CD4-positive, alpha-beta T cell treated with Interleukin-1 beta for 1 hour (primary cell): ENCODE results near the gene CYRIA.

Experiments used
- DNase-seq, 2 donors: peaks; one replicate each; pipeline ENCODE4 v3.0.0-alpha.2; 2020 to 2022

Gene CYRIA

GRCh38 chr2:16666449-16666801 is 791 bp upstream of the CYRIA start:
- peak in 1 of 2 donors; percentile 51 for DNase-seq

- DNase-seq, result no peak
Measured at GRCh38 chr2:16664809-16665747, 556 bp downstream of the CYRIA start.

GRCh38 chr2:16664052-16664731 is 1.4 kb downstream of the CYRIA start:
- peak; percentile 32 to 64 for DNase-seq

GRCh38 chr2:16663121-16663905 is 2.3 kb downstream of the CYRIA start:
- no peak for DNase-seq

- no peak for DNase-seq
Measured at GRCh38 chr2:16661936-16662839, 3.4 kb downstream of the CYRIA start.

GRCh38 chr2:16661526-16661925 is 4.1 kb downstream of the CYRIA start:
- no peak for DNase-seq

GRCh38 chr2:16660556-16660955 is 5.1 kb downstream of the CYRIA start:
- no peak for DNase-seq

- no peak for DNase-seq
Measured at GRCh38 chr2:16660114-16660513, 5.5 kb downstream of the CYRIA start.

- DNase-seq, result no peak
Measured at GRCh38 chr2:16658076-16658739, 7.4 kb downstream of the CYRIA start.

GRCh38 chr2:16657671-16658070 is 8.0 kb downstream of the CYRIA start:
- no peak for DNase-seq

GRCh38 chr2:16656784-16657391 is 8.7 kb downstream of the CYRIA start:
- DNase-seq, result peak in 1 of 2 donors; percentile 48

- DNase-seq, result no peak
Measured at GRCh38 chr2:16655905-16656642, 9.6 kb downstream of the CYRIA start.

GRCh38 chr2:16655445-16655837 is 10.2 kb downstream of the CYRIA start:
- no peak for DNase-seq

- DNase-seq, result no peak
Measured at GRCh38 chr2:16654833-16655444, 10.7 kb downstream of the CYRIA start.

- peak in 1 of 2 donors; percentile 50 for DNase-seq
Measured at GRCh38 chr2:16653799-16654198, 11.8 kb downstream of the CYRIA start.

- DNase-seq, result no peak
Measured at GRCh38 chr2:16653083-16653375, 12.6 kb downstream of the CYRIA start.

- DNase-seq, result no peak
Measured at GRCh38 chr2:16652296-16653082, 13.1 kb downstream of the CYRIA start.

GRCh38 chr2:16650287-16651249 is 15.1 kb downstream of the CYRIA start:
- DNase-seq, result no peak
